ENCODE measurements around the gene ZNF654.

Gene ZNF654

DNA sequence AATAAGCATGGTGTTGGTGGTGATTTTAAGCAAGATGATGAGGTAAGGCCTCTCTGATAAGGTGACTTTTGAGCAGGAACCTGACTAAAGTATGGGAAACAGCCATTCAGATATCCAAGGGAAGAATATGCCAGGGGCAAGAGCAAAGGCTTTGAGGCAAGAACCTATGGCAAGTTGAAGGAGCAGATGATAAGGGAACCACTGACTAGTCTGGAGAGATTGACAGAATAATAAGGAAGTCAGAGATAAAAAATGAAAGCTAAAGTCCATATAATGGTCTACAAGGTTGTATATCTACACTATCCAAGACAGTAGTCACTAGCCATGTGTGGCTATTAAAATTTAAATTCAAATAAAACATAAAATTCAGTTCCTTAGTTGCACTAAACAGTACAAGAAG lies 88.2 kb downstream of the ZNF654 start:
- 0 out of 2 replicates have a peak overlapping the region, but pooled peaks have one; percentile 90 for H3K4me3 ChIP-seq (ENCODE audit: low read length)
- H3K9ac ChIP-seq (ENCODE audit: low read depth, low read length) = no peak overlapping the region
- no peak overlapping the region for H3K27ac ChIP-seq (ENCODE audit: low read length)
- H3K9me3 ChIP-seq (ENCODE audit: insufficient read depth, low read depth, low read length) = no peaks in the 10 kb centered on the region
- H3K4me1 ChIP-seq (ENCODE audit: insufficient read depth, low read length) = peaks cover 16% of the 10 kb centered on the region
- no peaks in the 10 kb centered on the region for H3K36me3 ChIP-seq (ENCODE audit: insufficient read depth, low read depth, low read length)
- H3K27me3 ChIP-seq (ENCODE audit: insufficient read depth, low read length) = no peaks in the 10 kb centered on the region

DNA sequence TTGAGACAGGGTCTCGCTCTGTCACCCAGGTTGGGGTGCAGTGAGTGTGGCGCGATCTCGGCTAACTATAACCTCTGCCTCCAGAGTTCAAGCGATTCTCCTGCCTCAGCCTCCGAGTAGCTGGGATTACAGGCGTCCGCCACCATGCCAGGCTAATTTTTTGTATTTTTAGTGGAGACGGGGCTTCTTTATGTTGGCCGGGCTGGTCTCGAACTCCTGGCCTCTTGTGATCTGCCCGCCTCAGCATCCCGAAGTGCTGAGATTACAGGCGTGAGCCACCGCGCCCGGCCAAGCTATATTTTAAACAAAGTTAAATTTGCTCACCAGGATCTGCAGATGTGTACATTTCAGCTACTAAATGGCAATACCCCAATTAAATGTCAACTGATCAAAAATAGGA lies 89.6 kb downstream of the ZNF654 start:
- peak overlapping the region; percentile 100; the same call in 1 of the 2 replicates for H3K9ac ChIP-seq (ENCODE audit: low read depth, low read length)

DNA sequence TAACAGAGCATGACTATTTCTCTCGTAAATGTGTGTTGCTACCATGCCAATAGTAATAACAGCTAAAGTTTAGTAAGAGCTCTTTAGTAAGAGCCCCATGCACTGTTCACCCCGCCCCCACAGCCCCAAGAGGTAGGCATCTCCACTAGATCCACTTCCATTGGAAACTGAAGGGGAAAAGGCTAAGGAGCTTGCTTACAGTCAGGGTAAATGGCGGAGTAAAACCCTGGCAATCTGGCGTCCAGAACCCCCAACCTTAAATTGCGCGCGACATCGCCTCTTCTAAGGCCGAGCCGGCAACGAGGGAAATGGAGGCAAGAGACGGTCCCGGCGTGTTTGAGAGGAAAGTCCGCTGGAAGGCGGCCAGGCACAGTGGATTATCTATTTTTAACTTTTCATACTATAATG lies 90.0 kb downstream of the ZNF654 start:
- Histone ChIP-seq H3K27me3 (ENCODE audit: insufficient read depth, low read length) (no peaks in the 10 kb centered on the region), H3K36me3 (ENCODE audit: insufficient read depth, low read depth, low read length) (peaks cover 14% of the 10 kb centered on the region), H3K27ac (ENCODE audit: low read length) (peak overlapping the region; percentile 98), H3K9ac (ENCODE audit: low read depth, low read length) (peak overlapping the region; percentile 100), H3K4me1 (ENCODE audit: insufficient read depth, low read length) (peaks cover 11% of the 10 kb centered on the region; the same call in 1 of the 2 replicates), H3K4me3 (ENCODE audit: low read length) (peak overlapping the region; percentile 90), H3K9me3 (ENCODE audit: insufficient read depth, low read depth, low read length) (no peaks in the 10 kb centered on the region)

More for the DNA sequence above, 89.6 kb downstream of the ZNF654 start:
- peaks cover 9% of the 10 kb centered on the region for H3K36me3 ChIP-seq (ENCODE audit: insufficient read depth, low read depth, low read length)
- peaks cover 11% of the 10 kb centered on the region; the same call in 1 of the 2 replicates for H3K4me1 ChIP-seq (ENCODE audit: insufficient read depth, low read length)
- H3K27ac ChIP-seq (ENCODE audit: low read length) = peak overlapping the region; percentile 98
- no peaks in the 10 kb centered on the region for H3K27me3 ChIP-seq (ENCODE audit: insufficient read depth, low read length)
- H3K9me3 ChIP-seq (ENCODE audit: insufficient read depth, low read depth, low read length) = no peaks in the 10 kb centered on the region
- H3K4me3 ChIP-seq (ENCODE audit: low read length) = peak overlapping the region; percentile 90

DNA sequence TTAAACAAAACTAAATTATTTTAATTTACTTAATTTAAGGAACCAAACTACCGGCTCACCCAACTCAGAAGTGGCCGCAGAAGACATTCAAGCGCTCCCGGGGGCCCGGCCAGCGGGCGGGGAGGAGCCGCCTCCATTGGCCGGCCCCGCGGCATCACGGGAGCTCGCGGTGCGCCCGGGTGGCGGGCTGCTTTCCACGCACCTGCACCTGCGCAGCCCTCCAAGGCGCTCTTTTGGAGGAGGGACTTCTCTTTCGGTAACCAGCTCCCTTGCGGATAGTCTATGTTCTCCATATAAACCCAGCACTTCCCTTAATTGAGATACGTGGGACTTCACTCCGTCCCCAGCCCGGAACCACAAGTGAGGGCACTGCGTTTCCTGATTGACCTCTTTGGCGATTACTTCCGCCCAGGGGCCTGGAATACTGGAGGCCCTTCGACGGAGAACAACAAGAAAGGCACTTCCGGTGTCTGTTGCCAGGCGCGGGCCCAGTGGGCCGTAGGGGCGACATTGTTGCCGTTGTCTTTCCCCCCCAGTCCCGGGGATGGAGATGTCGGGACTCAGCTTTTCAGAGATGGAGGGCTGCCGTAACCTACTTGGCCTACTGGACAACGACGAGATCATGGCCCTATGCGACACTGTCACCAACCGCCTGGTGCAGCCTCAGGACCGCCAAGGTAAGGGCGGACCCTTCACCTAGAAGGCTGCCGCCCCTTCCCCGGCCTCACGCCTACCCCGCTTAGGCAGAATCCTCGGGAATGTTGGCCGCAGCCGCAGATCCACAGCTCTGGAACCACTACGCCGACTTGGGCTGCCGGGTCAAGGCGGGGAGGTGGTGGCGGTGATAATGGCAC lies 90.7 kb downstream of the ZNF654 start, which contains the start of gene C3orf38:
Gene C3orf38, plus strand, starts transcription at position 451 of the 854 bp plus-strand sequence. Its CDS starts 94 bp downstream, at position 545.
- no peaks in the 10 kb centered on the region for H3K27me3 ChIP-seq (ENCODE audit: insufficient read depth, low read length)
- peak within 1 kb of the TSS; percentile 100 for H3K9ac ChIP-seq (ENCODE audit: low read depth, low read length)
- H3K27ac ChIP-seq (ENCODE audit: low read length) = peak within 1 kb of the TSS; percentile 98
- H3K4me3 ChIP-seq (ENCODE audit: low read length) = peak within 1 kb of the TSS; percentile 90
- H3K36me3 ChIP-seq (ENCODE audit: insufficient read depth, low read depth, low read length) = peaks cover 20% of the 10 kb centered on the region
- H3K9me3 ChIP-seq (ENCODE audit: insufficient read depth, low read depth, low read length) = no peaks in the 10 kb centered on the region
- H3K4me1 ChIP-seq (ENCODE audit: insufficient read depth, low read length) = peaks cover 11% of the 10 kb centered on the region; the same call in 1 of the 2 replicates

DNA sequence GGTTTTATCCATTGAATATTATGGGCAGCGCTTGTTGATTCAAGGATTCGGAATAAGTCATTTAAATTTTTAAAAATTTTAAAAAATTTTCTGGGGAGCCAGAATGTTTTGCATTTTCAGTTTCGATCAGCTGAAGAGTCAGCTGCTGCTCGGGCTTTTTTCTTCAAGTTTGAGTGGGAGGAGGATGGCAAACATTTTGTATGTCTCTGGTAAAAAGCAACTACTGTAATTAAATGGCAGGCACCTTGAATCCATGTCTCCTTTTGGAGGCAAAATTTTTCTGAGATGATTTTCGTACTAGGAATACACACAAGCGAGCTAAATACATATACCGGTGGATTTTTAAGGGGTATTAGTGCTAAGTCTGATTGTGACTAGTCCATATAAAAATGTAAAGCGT lies 91.3 kb downstream of the ZNF654 start:
- Histone ChIP-seq H3K9me3 (ENCODE audit: insufficient read depth, low read depth, low read length) (no peaks in the 10 kb centered on the region), H3K36me3 (ENCODE audit: insufficient read depth, low read depth, low read length) (peaks cover 26% of the 10 kb centered on the region), H3K9ac (ENCODE audit: low read depth, low read length) (peak overlapping the region; percentile 100), H3K4me1 (ENCODE audit: insufficient read depth, low read length) (peaks cover 11% of the 10 kb centered on the region; the same call in 1 of the 2 replicates), H3K27me3 (ENCODE audit: insufficient read depth, low read length) (no peaks in the 10 kb centered on the region), H3K4me3 (ENCODE audit: low read length) (peak overlapping the region; percentile 90), H3K27ac (ENCODE audit: low read length) (peak overlapping the region; percentile 95)

DNA sequence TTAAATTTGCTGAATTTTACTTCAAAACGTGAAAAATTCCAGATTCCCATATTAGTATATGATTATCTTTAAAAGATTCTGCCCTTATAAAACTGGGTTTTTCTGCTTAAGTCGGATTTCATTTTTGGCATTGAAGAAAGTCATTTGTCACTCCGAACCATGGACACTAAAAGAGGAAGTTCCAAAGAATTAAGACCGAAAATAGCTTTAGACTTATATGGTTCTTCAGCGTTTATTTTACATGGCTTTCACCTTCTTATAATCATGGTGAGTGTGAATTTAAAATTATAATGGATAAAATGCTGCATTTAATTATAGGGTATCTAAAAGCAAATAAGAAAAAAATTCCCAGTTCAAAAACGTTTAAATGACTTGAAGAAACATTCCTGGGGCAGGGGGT lies 91.8 kb downstream of the ZNF654 start:
- Histone ChIP-seq H3K27ac (ENCODE audit: low read length) (no peak overlapping the region), H3K4me3 (ENCODE audit: low read length) (peak overlapping the region; percentile 90), H3K9me3 (ENCODE audit: insufficient read depth, low read depth, low read length) (no peaks in the 10 kb centered on the region), H3K9ac (ENCODE audit: low read depth, low read length) (peak overlapping the region; percentile 100), H3K36me3 (ENCODE audit: insufficient read depth, low read depth, low read length) (peaks cover 30% of the 10 kb centered on the region), H3K4me1 (ENCODE audit: insufficient read depth, low read length) (peaks cover 11% of the 10 kb centered on the region; the same call in 1 of the 2 replicates), H3K27me3 (ENCODE audit: insufficient read depth, low read length) (no peaks in the 10 kb centered on the region)

DNA sequence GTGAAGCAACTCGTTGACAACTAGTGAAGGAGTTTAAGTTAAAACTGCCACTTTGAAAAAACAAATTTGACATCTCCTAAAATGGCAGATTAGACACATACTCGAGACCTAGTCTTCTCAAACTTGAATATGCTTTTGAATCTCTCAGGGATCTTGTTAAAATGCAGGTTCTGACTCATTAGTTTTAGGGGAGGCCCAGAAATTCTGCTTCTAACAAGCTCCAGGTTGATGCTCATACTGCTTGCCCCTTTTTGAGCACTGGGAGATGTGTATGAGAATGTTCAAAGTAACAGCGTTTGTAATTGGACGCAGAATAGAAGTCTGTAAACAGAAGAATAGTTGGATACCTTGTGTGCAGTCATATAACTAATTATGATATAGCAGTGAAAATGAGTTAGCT lies 92.3 kb downstream of the ZNF654 start:
- Histone ChIP-seq H3K4me1 (ENCODE audit: insufficient read depth, low read length) (peaks cover 11% of the 10 kb centered on the region; the same call in 1 of the 2 replicates), H3K27me3 (ENCODE audit: insufficient read depth, low read length) (no peaks in the 10 kb centered on the region), H3K4me3 (ENCODE audit: low read length) (peak overlapping the region; percentile 90), H3K9ac (ENCODE audit: low read depth, low read length) (peak overlapping the region; percentile 100; the same call in 1 of the 2 replicates), H3K27ac (ENCODE audit: low read length) (no peak overlapping the region), H3K36me3 (ENCODE audit: insufficient read depth, low read depth, low read length) (peaks cover 36% of the 10 kb centered on the region), H3K9me3 (ENCODE audit: insufficient read depth, low read depth, low read length) (no peaks in the 10 kb centered on the region)

DNA sequence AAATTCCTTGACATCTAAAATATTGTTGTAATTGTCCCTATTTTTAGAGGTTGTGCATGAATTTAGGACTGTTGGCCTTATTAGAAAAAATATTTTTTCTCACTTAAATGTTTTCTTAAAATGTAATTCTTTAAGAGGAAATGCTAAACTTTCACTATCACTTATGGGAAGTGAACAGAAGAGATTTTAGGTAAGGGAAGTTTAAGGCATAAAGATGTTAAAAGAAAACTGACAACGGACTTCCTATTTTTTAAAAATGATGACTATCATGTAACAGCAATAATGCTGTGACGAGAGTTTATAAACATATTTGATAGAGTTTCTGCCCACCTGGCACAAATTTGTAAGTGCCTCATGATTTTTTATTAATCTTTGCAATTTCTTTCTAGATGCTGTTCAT lies 93.8 kb downstream of the ZNF654 start:
- Histone ChIP-seq H3K27me3 (ENCODE audit: insufficient read depth, low read length) (no peaks in the 10 kb centered on the region), H3K27ac (ENCODE audit: low read length) (no peak overlapping the region), H3K4me3 (ENCODE audit: low read length) (no peak overlapping the region), H3K4me1 (ENCODE audit: insufficient read depth, low read length) (peaks cover 9% of the 10 kb centered on the region; the same call in 1 of the 2 replicates), H3K9ac (ENCODE audit: low read depth, low read length) (no peak overlapping the region), H3K9me3 (ENCODE audit: insufficient read depth, low read depth, low read length) (no peaks in the 10 kb centered on the region), H3K36me3 (ENCODE audit: insufficient read depth, low read depth, low read length) (peaks cover 50% of the 10 kb centered on the region)

DNA sequence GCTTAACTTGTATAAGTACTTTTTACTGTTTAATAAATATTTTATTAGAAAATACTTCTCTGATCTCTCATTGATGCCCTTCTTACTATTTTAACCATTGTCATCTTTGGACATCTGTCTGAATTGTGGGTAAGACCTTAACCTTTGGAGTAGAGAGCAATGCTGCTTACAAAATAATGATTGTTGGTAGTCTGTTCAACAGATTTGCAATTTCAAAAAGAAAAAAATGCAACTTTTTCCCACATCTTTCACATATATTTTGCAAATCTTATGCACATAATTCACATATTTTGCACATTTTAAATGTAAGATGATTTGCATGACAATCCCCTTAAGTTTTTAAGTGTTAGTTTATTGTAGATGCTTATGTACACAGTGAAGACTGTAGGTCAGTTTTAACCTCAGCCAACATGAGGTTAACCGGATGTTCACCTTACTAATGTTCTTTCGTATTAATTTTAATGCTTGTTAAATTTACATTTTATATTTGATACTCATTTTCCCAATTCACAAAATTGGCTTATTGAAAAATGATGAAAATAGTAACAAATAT lies 107.4 kb downstream of the ZNF654 start:
- H3K4me3 ChIP-seq (ENCODE audit: low read length) = no peak overlapping the region
- H3K9me3 ChIP-seq (ENCODE audit: insufficient read depth, low read depth, low read length) = no peaks in the 10 kb centered on the region
- H3K27me3 ChIP-seq (ENCODE audit: insufficient read depth, low read length) = no peaks in the 10 kb centered on the region
- no peak overlapping the region for H3K9ac ChIP-seq (ENCODE audit: low read depth, low read length)
- peaks cover 10% of the 10 kb centered on the region for H3K36me3 ChIP-seq (ENCODE audit: insufficient read depth, low read depth, low read length)
- H3K27ac ChIP-seq (ENCODE audit: low read length) = no peak overlapping the region
- H3K4me1 ChIP-seq (ENCODE audit: insufficient read depth, low read length) = no peaks in the 10 kb centered on the region

DNA sequence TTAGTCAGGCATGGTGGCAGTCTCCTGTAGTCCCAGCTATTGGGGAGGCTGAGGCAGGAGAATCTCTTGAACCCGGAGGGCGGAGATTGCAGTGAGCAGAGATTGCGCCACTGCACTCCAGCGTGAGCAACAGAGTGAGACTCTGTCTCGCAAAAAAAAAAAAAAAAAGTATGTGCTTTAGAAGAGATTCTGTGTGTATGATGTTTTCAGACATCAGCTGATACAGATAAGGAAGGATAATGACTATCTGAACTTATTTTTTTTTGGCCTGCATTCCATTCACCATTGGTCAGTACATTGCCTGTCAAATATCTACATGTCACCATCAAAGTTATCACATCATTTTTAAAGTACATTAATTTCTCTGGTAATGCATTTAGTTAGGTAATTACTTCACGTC lies 108.1 kb downstream of the ZNF654 start:
- Histone ChIP-seq H3K4me3 (ENCODE audit: low read length) (no peak overlapping the region), H3K27ac (ENCODE audit: low read length) (no peak overlapping the region), H3K9me3 (ENCODE audit: insufficient read depth, low read depth, low read length) (no peaks in the 10 kb centered on the region), H3K4me1 (ENCODE audit: insufficient read depth, low read length) (no peaks in the 10 kb centered on the region), H3K9ac (ENCODE audit: low read depth, low read length) (no peak overlapping the region), H3K27me3 (ENCODE audit: insufficient read depth, low read length) (no peaks in the 10 kb centered on the region), H3K36me3 (ENCODE audit: insufficient read depth, low read depth, low read length) (peaks cover 3% of the 10 kb centered on the region)

DNA sequence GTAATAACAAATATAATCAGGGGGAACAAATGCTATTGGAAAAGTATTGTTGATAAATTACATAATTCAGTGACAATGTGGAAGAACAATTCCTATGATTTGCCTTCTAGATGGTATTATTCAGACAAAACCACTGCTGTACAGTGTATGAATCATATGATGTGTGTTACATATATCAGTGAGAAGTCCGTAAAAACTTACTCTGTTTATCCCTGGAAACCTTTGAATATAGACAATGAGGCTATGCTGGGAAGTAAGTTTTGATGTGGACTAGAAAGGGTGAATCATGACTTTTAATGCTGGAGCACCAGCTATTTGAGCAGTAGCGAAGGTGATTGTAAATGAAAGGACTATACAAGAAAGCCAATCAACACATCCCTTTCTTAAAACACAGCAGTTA lies 108.6 kb downstream of the ZNF654 start:
- H3K4me1 ChIP-seq (ENCODE audit: insufficient read depth, low read length) = no peaks in the 10 kb centered on the region
- H3K9ac ChIP-seq (ENCODE audit: low read depth, low read length) = no peak overlapping the region
- no peaks in the 10 kb centered on the region for H3K27me3 ChIP-seq (ENCODE audit: insufficient read depth, low read length)
- no peak overlapping the region for H3K27ac ChIP-seq (ENCODE audit: low read length)
- H3K36me3 ChIP-seq (ENCODE audit: insufficient read depth, low read depth, low read length) = no peaks in the 10 kb centered on the region
- H3K4me3 ChIP-seq (ENCODE audit: low read length) = no peak overlapping the region
- H3K9me3 ChIP-seq (ENCODE audit: insufficient read depth, low read depth, low read length) = no peaks in the 10 kb centered on the region

All from iPS-20b (cell line).